Femur (tissue), 1 donor: ENCODE results near the gene SENP5.
A peak's percentile ranks its signal among the peaks of the same experiment; 100 is the strongest.
"Not testable (repeated sequence)": the region's sequence is repeated elsewhere in the genome, so short reads cannot be mapped to it uniquely, and the experiment has no call there.

Experiments used
- DNase-seq: peaks from one replicate; pipeline ENCODE4 v3.0.0-alpha.2; 2017

Gene SENP5

DNA sequence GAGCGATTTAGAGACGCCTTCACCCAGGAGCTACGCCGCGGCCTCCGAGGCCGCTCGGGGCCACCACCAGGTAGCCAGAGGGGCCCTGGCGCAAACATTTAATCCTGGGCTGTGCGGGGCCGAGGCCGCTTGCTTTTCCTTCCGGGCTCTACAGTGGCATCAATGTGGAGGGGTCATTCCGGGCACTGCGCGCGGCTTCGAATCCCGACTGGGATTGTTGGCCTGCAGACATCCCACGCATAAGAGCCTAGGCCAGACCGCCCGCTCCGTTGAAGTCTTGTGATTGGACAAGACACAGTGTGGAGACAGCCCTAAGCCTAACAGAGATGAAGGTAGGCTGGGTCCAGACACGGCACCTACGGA, 75.2 kb downstream of the SENP5 start:
- DNase-seq = no peak

DNA sequence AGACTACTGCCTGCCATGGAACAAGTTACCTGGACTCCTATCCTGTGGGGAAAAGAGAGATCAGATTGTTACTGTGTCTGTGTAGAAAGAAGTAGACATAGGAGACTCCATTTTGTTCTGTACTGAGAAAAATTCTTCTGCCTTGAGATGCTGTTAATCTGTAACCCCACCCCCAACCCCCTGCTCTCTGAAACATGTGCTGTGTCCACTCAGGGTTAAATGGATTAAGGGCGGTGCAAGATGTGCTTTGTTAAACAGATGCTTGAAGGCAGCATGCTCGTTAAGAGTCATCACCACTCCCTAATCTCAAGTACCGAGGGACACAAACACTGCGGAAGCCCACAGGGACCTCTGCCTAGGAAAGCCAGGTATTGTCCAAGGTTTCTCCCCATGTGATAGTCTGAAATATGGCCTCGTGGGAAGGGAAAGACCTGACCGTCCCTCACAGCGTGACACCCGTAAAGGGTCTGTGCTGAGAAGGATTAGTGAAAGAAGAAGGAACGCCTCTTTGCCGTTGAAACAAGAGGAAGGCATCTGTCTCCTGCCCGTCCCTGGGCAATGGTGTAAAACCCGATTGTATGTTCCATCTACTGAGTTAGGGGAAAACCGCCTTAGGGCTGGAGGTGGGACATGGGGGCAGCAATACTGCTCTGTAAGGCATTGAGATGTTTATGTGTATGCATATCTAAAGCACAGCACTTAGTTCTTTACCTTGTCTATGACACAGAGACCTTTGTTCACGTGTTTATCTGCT, 76.5 kb downstream of the SENP5 start:
- not testable (repeated sequence) for DNase-seq

DNA sequence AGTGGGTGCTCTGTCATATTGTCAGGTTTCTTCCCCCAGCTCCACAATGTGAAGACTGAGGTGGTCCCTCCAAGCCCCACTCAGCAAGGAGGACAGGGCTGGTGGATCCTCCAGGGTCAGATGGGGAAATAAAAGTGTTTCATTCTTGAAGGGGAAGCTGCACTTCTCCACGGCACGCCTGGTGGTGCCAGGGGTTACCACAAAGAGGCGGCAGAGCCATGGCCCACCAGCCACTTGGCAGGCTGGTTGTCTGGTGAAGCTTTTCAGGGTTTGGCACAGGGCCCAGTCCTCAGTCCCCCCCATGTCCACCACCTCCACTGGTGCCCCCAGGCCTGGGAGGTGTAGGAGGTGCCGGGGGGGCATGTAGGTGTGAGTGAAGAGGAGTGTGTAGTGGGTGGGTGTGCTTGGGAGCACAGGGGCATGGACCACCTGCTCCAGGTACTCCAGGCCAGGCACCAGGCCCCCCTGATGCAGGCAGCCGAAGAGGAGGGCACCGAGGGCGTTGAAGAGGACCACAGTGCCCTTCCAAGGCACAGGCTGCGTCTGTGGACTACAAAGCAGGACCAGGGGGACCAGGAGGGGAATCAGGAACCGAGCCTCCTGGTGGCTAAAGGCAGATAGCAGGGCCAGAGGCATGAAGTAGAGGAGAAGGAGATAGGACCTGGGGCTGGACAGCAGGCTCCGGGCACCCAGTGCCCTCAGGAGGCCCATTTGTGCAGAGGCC, 79.6 kb downstream of the SENP5 start:
- no peak for DNase-seq

DNA sequence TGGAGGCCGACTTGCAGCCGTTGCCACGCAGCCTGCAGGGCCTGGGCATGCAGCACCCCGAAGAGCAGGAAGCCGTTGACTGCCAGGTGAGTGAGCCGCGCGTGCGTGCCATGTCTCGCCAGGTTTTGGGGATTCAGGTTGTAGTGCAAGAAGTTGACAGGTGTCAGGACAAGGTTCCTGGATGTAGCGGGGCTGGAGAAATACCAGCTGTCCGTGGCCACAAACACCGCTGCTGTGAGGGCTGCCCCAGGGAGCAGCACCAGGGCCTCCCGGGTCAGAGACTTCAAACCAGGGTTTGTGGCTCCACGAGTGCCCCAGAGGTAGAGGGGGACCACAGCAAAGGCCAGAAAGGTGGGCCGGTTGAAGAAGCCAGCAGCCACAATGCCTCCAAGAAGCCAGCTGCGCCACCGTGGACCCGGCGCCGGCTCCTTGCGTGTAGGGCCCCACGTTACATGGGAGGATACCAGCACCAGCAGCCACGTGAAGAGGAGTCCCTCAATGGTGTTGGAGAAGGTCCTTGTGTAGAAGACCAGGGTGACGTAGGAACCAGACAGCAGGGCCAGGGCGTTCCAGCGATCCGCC, 80.2 kb downstream of the SENP5 start:
- DNase-seq = no peak

DNA sequence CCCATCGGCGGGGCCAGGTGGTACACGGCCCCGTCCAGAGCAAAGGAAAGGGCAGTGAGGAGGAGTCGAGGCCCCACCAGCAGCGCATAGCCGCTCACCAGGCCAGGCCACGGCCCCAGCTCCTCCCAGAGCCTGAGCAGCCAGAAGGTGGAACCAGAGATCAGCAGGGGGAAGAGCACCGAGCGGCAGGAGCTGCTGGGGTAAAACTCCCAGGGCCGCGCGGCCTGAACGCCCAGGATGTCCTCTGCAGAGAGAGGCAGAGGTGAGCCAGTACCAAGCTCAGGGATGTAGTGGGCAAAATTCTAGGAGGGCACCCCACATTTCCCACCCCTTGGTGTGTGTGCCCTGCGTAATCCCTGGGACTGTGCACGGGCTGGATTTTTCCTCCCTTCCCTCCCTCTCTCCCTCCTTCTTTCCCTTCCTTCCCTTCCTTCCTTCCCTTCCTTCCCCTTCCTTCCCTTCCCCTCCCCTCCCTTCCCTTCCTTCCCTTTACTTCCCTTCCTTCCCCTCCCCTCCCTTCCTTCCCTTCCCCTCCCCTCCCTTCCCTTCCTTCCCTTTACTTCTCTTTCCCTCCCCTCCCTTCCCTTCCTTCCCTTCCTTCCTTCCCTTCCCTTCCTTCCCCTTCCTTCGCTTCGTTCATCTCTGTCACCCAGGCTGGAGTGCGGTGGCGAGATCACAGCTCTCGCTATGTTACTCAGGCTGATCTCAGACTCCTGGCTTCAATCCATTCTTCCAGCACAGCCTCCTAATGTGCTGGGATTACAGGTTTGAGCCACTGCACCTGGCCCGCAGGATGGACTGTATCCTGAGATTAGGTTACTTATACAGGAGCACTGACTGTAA, 80.9 kb downstream of the SENP5 start:
- no peak for DNase-seq

DNA sequence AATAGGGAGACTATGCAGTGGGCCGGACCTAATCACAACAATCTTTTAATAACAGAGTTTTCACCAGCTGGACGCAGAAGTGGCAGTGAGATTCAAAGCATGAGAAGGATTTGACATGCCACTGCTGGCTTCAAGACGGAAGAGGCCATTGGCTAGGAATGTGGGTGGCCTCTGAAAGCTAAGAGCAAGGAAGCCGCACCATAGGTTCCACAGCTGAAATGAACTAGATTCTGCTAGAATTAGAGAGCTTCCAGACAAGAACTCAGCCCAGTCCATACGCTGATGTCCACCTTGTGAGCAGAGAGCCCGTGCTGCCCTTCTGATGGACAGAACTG, 81.5 kb downstream of the SENP5 start:
- no peak for DNase-seq

- DNase-seq = no peak
These were observed 82.0 kb downstream of the SENP5 start for GRCh38 chr3:196949750-196950149.

GRCh38 chr3:196951371-196951770, 83.7 kb downstream of the SENP5 start:
- DNase-seq = no peak

DNA sequence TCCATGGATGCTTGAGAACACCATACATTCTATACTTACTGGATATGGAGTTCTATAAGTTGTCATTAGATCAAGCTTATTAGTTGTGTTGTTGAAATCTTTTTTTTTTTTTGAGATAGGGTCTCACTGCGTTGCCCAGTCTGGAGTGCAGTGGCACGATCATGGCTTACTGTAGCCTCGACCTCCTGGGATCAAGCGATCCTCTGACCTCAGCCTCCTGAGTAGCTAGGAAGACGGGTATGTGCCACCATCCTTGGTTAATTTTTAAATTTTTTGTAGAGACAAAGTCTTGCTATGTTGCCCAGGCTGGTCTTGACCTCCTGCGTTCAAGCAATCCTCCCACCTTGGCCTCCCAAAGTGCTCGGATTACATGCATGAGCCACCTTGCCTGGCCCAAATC, 87.1 kb downstream of the SENP5 start:
- no peak for DNase-seq

DNA sequence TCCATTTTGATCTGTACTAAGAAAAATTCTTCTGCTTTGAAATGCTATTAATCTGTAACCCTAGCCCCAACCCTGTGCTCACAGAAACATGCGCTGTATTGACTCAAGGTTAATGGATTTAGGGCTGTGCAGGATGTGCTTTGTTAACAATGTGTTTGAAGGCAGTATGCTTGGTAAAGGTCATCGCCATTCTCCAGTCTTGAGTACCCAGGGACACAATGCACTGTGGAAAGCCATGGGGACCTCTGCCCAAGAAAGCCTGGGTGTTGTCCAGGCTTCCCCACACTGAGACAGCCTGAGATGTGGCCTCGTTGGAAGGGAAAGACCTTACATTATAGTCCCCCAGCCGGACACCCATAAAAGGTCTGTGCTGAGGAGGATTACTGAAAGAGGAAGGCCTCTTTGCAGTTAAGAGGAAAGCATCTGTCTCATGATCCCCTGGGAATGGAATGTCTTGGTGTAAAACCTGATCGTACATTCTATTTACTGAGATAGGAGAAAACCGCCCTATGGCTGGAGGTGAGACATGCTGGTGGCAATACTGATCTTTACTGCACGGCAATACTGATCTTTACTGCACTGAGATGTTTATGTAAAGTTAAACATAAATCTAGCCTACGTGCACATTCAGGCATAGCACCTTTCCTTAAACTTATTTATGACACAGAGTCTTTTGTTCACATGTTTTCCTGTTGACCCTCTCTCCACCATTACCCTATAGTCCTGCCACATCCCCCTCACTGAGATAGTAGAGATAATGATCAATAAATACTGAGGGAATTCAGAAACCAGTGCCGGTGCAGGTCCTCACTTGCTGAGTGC, 94.6 kb downstream of the SENP5 start:
- DNase-seq = no peak

DNA sequence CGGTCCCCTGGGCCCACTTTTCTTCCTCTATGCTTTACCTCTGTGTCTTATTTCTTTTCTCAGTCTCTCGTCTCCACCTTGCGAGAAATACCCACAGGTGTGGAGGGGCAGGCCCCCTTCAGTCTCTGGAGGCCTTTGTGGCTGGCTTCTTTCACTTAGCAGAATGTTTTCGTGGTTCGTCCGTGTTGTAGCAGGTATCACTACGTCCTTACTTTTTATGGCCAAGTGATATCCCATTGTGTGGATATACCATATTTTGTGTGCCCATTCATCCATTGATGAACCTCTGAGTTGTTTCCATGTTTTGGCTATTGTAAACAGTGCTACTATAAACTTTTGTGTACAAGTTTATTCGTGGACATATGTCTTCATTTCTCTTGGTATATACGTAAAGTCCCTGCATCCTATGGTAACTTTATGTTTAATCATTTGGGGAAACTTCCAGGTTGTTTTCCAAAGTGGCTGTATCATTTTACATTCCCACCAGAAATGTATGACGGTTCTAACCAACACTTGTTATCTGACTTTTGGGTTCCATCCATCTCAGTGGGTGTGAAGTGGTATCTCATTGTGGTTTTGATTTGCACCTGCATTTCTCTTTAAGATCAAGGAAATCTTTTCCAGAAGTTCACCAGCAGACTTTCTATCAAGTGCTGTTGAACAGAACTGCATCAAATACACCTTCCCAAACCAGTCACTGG, 95.4 kb downstream of the SENP5 start:
- DNase-seq = no peak

DNA sequence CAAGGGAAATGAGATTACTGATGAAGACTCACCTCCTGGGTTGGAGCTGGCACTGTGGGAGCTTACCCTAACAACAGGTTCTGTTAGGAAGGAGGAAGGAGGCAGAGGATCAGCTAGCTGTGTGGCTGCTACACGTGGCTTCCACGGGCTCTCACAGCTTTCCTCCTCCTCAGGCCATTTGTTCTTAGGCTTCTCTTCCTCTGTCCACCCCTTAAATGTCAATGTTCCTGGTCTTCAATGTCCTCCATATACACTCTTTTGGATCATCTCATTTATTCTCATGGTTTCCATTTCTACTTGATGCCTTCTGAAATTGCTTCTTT, 95.9 kb downstream of the SENP5 start:
- DNase-seq = no peak

DNA sequence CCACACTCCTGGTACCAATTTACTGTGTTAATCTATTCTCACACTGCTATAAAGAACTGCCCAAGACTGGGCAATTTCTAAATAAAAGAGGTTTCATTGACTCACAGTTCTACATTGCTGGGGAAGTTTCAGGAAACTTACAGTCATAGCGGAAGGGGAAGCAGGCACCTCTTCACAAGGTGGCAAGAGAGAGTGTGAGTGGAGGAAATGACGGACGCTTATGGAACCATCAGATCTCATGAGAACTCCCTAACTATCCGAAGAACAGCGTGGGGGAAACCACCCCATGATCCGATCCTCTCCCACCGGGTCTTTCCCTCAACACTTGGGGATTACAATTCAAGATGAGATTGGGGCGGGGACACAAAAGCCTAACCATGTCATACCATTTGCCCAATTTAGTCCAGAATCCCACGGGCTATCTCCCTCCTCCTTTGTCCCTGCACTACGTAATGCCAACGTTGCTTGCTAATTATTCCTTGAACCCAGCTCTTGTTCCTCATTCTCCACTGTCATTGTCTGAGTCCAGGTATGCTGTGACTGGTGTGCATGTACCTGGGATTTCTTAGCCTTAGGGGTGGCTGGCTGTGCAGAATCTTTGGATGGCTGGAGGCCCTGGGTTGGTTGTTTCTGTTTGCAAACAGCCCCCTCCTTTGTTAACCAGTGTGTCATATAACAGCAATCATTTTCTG, 97.5 kb downstream of the SENP5 start:
- no peak for DNase-seq

DNA sequence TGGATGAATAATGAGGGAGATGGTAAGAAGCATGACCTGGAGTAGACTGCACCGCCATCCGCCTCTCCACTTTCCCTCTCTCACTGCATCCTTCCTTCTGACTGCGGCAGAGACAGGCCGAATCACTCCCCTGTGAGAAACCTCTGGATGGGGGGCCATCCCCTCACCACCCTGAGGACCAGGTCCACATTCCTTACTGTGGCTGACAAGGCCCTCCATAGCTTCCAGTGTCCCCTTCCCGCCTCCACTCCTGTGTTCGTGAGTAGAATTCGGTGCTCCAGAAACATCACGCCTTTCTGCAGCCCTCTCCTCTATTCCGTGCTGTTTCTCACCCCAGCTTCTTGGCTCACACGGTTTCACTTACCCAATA, 98.1 kb downstream of the SENP5 start:
- DNase-seq = no peak

DNA sequence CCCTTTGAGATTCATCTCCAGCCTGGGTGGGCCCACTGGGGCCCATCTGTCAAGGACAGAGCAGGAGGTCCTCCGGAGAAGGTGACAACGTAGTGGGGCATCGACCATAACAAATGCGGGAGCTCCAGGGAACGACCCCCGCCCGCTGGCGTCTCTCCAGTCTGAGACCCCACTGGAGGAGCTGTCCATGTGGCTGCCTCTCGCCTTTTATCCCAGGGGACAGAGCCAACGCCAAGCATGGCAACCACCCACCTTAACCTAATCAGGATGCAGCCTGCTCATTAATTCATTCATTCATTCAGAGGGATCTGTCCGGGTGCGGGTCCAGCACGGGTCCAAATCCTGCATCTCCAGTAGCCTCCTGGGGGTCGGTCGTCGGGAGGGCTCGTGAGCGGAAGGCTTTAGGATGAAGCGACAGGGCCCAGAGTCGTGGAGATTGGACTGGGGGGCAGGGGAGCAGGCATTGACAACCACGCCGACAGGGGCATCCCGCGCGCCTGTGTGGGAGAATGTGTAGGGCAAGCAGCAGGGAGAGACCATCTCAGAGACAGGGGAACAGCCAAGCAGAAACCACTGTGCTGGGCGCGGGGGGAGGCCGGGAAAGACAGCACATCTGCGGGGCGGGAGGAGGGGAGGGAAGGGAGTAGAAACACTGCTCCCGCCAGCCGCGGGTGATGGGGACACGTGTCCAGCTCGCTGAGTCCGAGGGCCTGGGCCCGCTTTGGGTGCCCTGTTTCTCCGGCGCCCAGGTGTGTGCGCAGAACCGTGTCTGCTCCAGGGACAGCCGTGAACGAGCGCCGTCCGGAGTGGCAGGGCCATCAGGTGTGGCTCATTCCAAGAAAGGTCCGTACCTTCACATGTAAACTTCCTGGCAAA, 99.0 kb downstream of the SENP5 start:
- DNase-seq = no peak

GRCh38 chr3:196967412-196968232, 99.9 kb downstream of the SENP5 start:
- DNase-seq = no peak

- DNase-seq = no peak
These were observed 100.8 kb downstream of the SENP5 start, which contains the start of gene PIGZ for GRCh38 chr3:196968233-196969133. Gene PIGZ, minus strand, starts transcription at chr3:196968833. Its CDS starts 16,802 bp downstream, at chr3:196952031.

DNA sequence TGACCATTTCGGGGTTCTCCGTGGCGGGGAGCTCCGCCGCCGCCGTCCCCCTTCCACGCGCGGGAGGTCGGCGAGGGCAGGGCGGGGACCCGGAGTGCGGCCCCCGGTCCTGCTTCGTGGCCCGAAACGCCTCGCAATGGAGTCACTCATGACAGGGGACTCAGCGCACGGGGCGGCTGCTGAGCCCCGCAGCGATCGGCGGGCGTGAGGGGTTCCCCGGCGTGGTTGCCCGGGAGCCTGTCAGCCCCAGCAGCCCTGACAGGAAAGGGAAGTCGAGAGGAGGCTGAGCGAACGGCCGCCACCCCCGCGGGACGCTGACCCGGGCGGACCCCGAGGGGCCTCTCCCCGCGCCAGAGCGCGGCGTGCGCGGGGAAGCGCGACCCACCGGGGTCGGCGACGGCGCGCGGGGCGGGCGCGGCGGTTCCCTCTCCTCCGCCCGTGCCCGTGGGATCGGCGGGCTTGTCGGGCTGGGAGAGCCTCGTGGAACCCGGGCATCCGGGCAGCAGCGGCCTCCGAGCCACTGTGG, 101.5 kb downstream of the SENP5 start:
- peak; percentile 50 for DNase-seq
